ENCODE results near the gene HSPA2.
"Not testable (repeated sequence)": the region's sequence is repeated elsewhere in the genome, so short reads cannot be mapped to it uniquely, and the experiment has no call there.

HSPA2 gene

DNA sequence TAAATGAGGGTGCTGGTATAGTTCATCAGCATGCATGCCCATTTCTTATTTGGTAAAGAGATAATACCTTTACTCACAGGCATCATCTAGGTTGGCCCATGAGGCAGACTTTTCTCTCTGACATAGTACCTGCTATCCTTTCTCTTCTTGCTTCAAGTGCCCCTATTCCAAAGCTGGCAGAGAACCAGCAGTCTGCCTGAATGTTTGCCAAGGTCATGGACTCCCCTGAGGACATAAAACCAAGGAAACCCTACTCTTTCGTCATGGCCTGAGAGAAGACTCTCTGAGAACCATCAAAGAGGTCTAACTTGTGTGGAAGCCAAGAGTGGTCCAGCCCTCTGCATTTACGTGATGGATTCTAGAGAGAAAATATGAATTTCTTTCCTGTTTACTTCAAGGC, 21.1 kb downstream of the HSPA2 start:
- no peak for DNase-seq (ENCODE audit: low read depth in 2 of 2)

DNA sequence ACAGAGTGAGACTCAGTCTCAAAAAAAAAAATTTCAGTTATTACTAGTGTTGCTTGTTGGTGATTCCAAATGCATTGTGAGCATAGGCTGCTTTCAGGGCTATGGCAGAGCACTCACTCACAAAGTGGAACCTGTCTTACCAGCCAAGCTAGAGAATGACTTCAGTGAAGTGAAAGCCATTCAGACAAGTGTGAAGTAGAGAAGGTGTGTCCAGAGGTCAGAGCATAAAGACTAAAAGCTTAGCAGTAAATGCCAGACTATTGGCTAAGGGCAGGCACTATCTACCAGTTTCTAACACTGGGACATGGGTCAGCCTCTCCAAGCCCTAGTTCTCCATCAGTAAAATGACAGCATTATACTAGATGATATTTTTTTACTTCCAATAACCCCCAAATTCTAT, 21.9 kb downstream of the HSPA2 start:
- no peak for DNase-seq (ENCODE audit: low read depth in 2 of 2)

DNA sequence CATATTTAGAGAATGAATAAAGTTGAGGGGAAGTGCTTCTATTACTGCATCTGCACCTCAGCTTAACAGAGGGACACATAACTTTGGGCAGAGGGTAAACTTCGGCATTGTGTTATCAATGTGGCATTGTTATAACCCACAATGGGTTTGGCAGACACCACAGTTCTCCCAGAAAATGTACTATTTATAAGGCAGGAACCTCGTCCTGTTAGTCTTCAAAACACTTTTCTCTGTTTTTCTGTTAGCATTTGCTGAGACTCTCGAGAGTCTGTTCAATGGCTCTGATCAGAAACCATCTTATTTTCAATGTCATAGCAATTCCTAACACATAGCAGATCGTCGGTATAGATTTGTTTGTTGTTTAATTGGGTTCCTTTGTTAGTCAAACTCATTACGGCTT, 23.2 kb downstream of the HSPA2 start:
- no peak for DNase-seq (ENCODE audit: low read depth in 2 of 2)

DNA sequence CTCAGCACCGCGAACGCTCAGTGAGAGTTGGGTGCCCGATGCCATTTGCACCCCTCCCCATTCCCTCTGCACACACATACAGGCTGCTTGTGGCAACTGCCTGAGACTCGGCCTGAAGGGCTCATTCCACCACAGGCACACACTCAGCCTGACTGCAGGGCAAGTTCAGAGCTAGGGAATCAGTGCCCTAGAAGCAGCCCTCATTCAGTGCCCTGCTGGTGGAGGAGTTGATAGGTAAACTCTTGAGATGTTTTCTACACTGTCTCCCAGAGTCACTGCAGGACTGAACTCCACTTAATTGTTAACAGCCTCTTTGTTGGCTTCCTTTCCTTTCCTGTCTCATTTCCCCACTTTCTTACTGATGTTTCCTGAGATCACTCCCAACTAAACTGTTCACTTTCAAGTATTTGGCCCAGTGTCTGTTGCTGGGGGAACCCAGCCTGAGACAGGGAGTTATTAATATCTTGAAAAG, 26.1 kb downstream of the HSPA2 start:
- no peak for DNase-seq (ENCODE audit: low read depth in 2 of 2)

DNA sequence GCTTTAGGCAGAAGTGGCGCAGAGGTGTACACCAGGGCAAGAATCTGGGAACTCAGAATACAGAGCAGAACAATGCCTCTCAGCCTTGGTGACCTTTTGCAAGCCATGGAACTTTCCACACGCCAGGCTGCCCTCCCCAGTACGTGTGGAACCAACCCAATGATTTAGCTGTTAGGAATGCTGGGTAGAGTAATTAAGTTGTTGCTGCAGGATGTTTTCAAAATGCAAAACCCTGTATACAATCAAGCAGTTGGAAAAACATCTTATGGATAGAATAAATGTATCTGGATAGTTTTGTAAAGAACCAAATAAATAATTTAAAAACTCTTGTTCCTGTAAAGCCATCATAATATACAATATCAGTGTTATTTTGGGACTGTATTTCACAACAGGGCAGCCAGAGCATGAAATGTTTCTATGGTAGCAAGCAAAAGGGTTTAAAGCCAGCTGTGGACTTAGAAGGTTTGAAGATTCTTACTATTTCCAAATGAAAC, 28.6 kb downstream of the HSPA2 start:
- no peak for DNase-seq (ENCODE audit: low read depth in 2 of 2)

DNA sequence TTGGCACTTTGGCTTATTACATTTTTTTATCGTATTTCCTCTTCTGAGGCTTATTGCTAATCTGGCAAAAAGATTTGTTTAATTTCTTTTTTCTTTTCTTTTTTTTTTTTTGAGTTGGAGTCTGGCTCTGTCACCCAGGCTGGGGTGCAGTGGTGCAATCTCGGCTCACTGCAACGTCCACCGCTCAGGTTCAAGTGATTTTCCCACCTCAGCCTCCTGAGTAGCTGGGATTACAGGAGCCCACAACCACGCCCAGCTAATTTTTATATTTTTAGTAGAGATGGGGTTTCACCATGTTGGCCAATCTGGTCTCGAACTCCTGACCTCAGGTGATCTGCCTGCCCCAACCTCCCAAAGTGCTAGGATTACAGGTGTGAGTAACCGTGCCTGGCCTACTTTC, 29.1 kb downstream of the HSPA2 start:
- DNase-seq (ENCODE audit: low read depth in 2 of 2) = not testable (repeated sequence)

DNA sequence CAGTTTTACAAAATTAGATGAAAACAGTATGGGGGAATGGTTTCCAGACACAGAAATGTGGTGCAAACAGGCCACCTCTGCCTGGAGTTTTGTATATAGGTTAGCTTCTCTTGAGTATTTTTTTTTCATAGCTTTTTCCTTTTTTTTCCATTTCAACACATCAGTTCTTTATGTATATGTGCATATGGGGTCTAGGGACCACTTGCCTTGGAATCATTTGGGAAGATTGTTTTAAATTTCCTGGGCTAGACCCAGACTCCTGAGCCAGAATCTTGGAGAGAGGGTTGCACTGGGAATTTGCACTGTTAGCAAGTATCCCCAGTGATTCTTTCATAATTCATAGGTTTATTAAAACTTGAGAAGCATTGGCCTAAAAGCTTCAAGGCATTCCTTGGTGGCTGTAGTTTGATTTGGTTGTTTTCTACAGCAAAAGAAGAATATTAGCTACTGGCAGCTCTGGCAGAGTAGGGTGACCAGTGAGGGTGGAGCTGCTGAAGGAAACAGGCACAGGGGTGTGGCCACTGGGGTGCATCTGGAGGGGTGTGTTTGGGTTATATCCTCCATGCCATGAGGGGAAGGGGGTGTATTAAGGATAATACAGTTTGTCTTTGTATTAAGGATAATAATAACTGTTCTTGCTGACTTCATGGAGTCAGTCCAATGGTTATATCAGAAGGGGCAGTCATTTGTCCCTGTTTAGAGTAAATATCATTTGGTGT, 32.0 kb downstream of the HSPA2 start:
- no peak for DNase-seq (ENCODE audit: low read depth in 2 of 2)

DNA sequence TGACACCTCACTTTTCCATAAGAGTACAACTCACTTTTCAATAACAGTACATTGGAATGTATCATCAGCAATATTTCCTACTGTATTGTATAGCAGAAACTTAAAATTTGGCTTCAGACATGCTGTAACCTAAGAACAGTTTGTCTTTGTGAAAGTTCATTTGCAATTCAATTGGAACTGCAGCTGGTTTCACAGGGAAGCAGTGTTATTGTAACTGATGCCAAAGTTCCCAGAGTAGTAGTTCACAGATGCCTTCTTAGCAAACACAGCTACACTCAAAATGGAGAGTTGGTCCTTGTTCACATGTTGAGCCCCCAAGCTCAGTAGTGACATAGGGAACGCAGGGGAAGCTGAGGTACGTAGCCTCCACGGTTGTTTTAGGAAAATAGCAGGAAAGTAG, 32.6 kb downstream of the HSPA2 start:
- DNase-seq (ENCODE audit: low read depth in 2 of 2) = no peak

DNA sequence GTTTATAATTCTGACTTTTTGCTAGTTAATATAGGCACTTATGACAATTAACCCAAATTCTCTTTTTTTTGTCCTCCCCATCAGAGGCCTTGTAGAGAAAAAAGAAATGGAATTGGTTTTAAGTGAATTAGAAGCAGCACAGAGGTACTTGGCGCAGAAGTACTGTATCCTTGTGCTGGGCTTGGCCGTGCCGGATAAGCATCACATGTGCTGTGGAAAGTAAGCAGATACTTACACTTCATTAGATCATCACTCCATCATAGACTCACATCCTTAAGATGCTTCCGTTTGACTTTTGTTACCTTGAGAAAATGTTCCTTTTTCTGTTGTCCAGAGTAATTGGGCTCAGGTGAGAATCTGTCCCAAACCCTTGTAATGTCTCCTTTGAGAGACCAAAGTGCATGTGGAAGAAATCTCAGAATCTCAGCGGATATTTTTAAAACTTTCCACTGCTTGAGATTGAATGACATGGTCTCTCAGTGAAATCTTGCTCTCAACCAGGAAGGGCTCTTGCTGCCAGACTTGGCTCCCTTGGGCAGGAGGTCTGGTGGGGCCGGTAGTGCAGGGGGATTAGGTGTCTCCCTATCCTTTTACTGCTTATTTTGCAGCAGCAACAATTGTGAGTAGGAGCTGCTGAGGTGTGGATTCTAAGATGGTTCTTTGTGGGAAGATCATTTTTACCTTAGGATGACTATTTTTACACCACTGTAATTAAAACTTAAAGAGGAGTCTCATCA, 34.0 kb downstream of the HSPA2 start:
- DNase-seq (ENCODE audit: low read depth in 2 of 2) = no peak

DNA sequence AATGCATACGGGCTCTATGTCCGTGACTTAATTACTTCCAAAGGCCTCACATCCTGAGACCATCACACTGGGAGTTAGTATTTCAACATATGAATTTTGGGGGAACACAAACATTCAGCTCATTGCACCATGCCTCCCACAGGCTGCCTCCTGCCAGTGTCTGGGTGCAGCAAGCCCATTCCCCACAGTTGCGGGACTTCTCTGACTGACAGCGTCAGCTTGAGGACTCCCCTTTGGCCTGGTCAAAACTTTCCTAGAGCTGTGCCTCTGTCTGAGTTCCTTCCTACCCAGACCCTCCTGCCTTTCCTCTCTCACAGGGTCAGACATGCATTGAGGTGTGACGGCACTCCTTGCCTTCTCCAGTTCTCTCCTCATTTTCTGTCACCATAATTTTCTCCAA, 36.7 kb downstream of the HSPA2 start:
- DNase-seq (ENCODE audit: low read depth in 2 of 2) = no peak

DNA sequence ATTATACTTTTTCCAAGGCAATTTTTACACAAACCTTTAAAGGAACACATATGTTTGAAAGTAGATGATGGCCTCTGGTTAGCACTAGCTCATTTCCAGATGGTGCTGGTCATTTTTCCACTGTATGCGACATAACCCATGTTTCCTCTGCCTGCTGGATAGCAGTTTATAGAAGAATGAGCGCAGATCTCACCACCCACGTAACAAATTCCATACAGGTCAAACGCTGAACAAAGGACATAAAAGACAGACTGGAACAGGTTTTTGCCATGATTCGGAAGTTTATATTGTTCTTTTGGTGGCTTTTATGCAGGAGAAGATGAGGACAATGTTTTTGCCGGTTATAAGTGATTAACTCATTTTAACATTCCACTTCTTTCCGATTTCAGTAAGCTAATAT, 39.9 kb downstream of the HSPA2 start:
- DNase-seq (ENCODE audit: low read depth in 2 of 2) = no peak

DNA sequence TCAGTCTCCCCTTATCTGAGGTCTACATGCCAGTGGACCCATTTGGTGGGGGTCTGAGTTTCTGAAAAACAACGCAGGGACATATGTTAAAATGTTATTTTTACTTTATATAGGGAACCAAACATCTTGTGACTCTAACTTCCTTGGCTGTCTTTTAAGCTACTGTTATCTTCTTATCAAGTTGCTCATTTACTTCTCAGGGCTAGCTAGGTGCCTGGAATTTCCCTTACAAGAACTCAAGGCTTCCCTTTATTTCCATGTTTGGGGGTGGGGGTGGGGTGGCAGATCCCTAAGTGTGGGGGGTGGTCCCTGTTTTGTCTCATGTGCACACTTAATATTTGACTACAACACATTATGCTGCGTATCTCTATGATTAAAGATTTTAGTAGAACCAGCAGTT, 40.8 kb downstream of the HSPA2 start:
- DNase-seq (ENCODE audit: low read depth in 2 of 2) = no peak

DNA sequence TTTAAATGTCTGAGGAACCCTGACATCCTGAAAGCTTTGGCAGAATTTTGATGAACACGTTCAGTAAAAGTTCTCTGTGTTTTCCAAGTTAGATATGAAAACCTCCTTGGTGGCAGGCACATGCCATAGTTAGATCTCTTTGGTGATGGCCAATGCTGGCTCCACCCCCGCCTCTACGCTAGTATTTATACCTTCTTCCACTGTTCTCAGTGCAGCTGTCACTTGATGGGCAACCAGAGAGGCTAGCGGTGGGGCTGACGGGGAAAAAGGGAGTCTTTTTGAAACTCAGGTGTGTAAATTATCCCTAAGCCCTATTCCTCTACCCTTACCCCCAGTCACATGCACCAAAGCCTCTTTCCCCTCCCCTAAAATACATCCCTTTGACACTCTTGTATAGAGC, 41.3 kb downstream of the HSPA2 start:
- DNase-seq (ENCODE audit: low read depth in 2 of 2) = no peak

DNA sequence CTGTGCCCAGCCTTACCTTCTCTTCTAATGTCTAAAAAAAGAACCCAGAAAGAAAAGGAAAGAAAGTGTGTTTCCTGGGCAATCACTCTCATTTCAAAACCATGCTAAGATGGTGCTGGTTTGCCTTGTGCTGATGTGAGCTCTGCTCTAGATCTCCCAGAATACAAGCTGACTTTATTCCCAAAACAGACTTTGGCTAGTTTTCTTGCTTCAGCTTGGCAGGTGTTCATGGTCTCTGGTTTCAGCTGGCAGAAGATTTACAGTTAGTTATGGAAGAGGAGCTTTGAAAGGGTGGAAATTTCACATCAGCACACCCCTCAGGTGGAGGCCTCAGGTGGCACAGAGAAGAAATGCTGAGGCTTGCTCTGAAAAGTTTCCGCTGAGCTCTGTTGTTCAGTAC, 43.6 kb downstream of the HSPA2 start:
- no peak for DNase-seq (ENCODE audit: low read depth in 2 of 2)

DNA sequence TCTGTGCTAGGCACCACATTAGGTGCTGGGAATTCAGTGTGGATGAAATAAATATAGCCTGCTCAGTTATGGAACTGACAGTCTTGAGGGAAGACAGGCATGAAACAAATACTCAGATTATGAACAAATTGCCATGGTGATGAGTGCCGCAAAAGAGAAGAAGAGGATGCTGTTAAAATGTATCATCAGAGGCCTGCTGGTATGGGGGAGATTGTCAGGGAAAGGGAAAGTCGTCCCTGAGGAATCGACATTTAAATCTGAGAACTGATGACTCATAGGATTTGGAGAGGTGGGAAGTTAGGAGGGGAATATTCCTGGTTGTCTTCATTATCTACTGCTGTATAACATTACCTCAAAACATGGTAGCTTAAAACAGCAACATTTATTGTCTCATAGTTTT, 51.3 kb downstream of the HSPA2 start:
- no peak for DNase-seq (ENCODE audit: low read depth in 2 of 2)
